DND-41 (cell line): ENCODE data around the gene GPC6.

Experiments
- ATAC-seq: fragments of 200-7000 bp; cut with Tn5 transposase; 3 replicates; pipeline ENCODE4 v1.9.1; 2021; ENCODE audit warnings: low read depth; ENCODE audit not compliant: insufficient read depth
- DNase-seq: peaks from one replicate; pipeline ENCODE4 v3.0.0-alpha.2; 2020
- H2AFZ ChIP-seq: 2 replicates; pipeline ENCODE4 v1.6.0; 2012; ENCODE audit warnings: low read depth, low read length
- H3K27ac ChIP-seq: 2 replicates; pipeline ENCODE4 v1.5.1; 2012; ENCODE audit warnings: low read length, inconsistent platforms
- H3K27me3 ChIP-seq: fragments of 200-600 bp; sonication (generic); 2 replicates; pipeline ENCODE4 v1.6.0; 2012; ENCODE audit warnings: low read length, mild to moderate bottlenecking, inconsistent platforms; ENCODE audit not compliant: insufficient read depth, poor library complexity
- H3K36me3 ChIP-seq: 2 replicates; pipeline ENCODE4 v1.5.1; 2012; ENCODE audit warnings: low read length, inconsistent platforms; ENCODE audit not compliant: insufficient read depth
- H3K4me1 ChIP-seq: 2 replicates; pipeline ENCODE4 v1.5.1; 2012; ENCODE audit warnings: mild to moderate bottlenecking, low read length; ENCODE audit not compliant: insufficient read depth
- H3K4me2 ChIP-seq: 2 replicates; pipeline ENCODE4 v1.6.0; 2012; ENCODE audit warnings: mild to moderate bottlenecking, moderate library complexity, low read length, inconsistent platforms; ENCODE audit not compliant: insufficient read depth
- H3K4me3 ChIP-seq, 2 experiments: fragments of 200-600 bp in 1 of 2; shearing (Covaris generic) in 1 of 2; 2 replicates each; pipeline ENCODE4 v1.5.1; 2012 to 2016; ENCODE audit warnings: inconsistent platforms in 2 of 2, low read length in 2 of 2, mild to moderate bottlenecking in 2 of 2, low read depth in 1 of 2, moderate library complexity in 1 of 2
- H3K79me2 ChIP-seq: 2 replicates; pipeline ENCODE4 v1.6.0; 2012; ENCODE audit warnings: low read length, inconsistent platforms; ENCODE audit not compliant: insufficient read depth
- H3K9ac ChIP-seq: 2 replicates; pipeline ENCODE4 v1.6.0; 2012; ENCODE audit warnings: low read depth, mild to moderate bottlenecking, inconsistent platforms, low read length, moderate library complexity
- H3K9me3 ChIP-seq: 2 replicates; pipeline ENCODE4 v1.5.1; 2012; ENCODE audit warnings: low read length, moderate library complexity, mild to moderate bottlenecking, inconsistent platforms; ENCODE audit not compliant: insufficient read depth, severe bottlenecking
- H4K20me1 ChIP-seq: 2 replicates; pipeline ENCODE4 v1.6.0; 2012; ENCODE audit warnings: low read length; ENCODE audit not compliant: insufficient read depth
- CTCF ChIP-seq: IDR thresholded peaks from 2 replicates; pipeline ENCODE4 v1.5.1; 2012; ENCODE audit warnings: borderline replicate concordance, low read length, moderate library complexity, mild to moderate bottlenecking; ENCODE audit not compliant: poor library complexity, severe bottlenecking; ENCODE audit errors: extremely low read depth
- EZH2 ChIP-seq: IDR thresholded peaks from 3 replicates; pipeline ENCODE4 v1.6.1; 2012; ENCODE audit warnings: borderline replicate concordance, low read depth, mild to moderate bottlenecking, moderate library complexity, low read length, inconsistent platforms; ENCODE audit not compliant: severe bottlenecking

Gene GPC6

GRCh38 chr13:94128430-94128829 lies 901.8 kb downstream of the GPC6 start:
- TF ChIP-seq EZH2: no peak
- no peak for TF ChIP-seq CTCF
- no peak overlapping the region for H3K4me3 ChIP-seq
- H2AFZ ChIP-seq: no peak overlapping the region
- H3K36me3 ChIP-seq: no peaks in the 10 kb centered on the region
- no peak overlapping the region for H3K9ac ChIP-seq
- H3K4me1 ChIP-seq: no peaks in the 10 kb centered on the region
- no peak overlapping the region for H3K27ac ChIP-seq
- no peak for DNase-seq
- no peak overlapping the region for H3K4me2 ChIP-seq
- H3K9me3 ChIP-seq: no peaks in the 10 kb centered on the region
- H4K20me1 ChIP-seq: no peaks in the 10 kb centered on the region
- no peaks in the 10 kb centered on the region for H3K79me2 ChIP-seq
- no peaks in the 10 kb centered on the region for H3K27me3 ChIP-seq
- ATAC-seq: no peak

- H2AFZ ChIP-seq: no peak overlapping the region
- H3K27ac ChIP-seq: no peak overlapping the region
- H3K9me3 ChIP-seq: no peaks in the 10 kb centered on the region
- H3K4me3 ChIP-seq: no peak overlapping the region
- no peak for DNase-seq
- no peaks in the 10 kb centered on the region for H3K36me3 ChIP-seq
- no peaks in the 10 kb centered on the region for H3K4me1 ChIP-seq
- no peaks in the 10 kb centered on the region for H4K20me1 ChIP-seq
- ATAC-seq: no peak
- no peaks in the 10 kb centered on the region for H3K79me2 ChIP-seq
- TF ChIP-seq CTCF: no peak
- no peak for TF ChIP-seq EZH2
- no peak overlapping the region for H3K4me2 ChIP-seq
- H3K27me3 ChIP-seq: no peaks in the 10 kb centered on the region
- H3K9ac ChIP-seq: no peak overlapping the region
Observed at GRCh38 chr13:94129490-94129894, 902.9 kb downstream of the GPC6 start.

- Histone ChIP-seq H3K27me3 (no peaks in the 10 kb centered on the region), H3K4me2 (no peak overlapping the region), H3K4me3 (no peak overlapping the region), H3K79me2 (no peaks in the 10 kb centered on the region), H3K27ac (no peak overlapping the region), H3K9me3 (no peaks in the 10 kb centered on the region), H4K20me1 (no peaks in the 10 kb centered on the region), H2AFZ (no peak overlapping the region), H3K4me1 (no peaks in the 10 kb centered on the region), H3K36me3 (no peaks in the 10 kb centered on the region), H3K9ac (no peak overlapping the region)
- no peak for ATAC-seq
- TF ChIP-seq EZH2 (no peak), CTCF (no peak)
- DNase-seq: no peak
Observed at GRCh38 chr13:94138831-94139230, 912.2 kb downstream of the GPC6 start.

- Histone ChIP-seq H3K27me3 (no peaks in the 10 kb centered on the region), H3K79me2 (no peaks in the 10 kb centered on the region), H3K36me3 (no peaks in the 10 kb centered on the region), H3K4me3 (no peak overlapping the region), H3K4me2 (no peak overlapping the region), H4K20me1 (no peaks in the 10 kb centered on the region), H2AFZ (no peak overlapping the region), H3K9ac (no peak overlapping the region), H3K9me3 (no peaks in the 10 kb centered on the region), H3K27ac (no peak overlapping the region), H3K4me1 (no peaks in the 10 kb centered on the region)
- no peak for TF ChIP-seq CTCF
- no peak for TF ChIP-seq EZH2
- DNase-seq (no peak), ATAC-seq (no peak)
Observed at GRCh38 chr13:94139393-94139995, 912.9 kb downstream of the GPC6 start.
